Breast epithelium (tissue), 3 donors: ENCODE results near the gene RAI1.

ENCODE experiments used
- POLR2AphosphoS5 ChIP-seq, 3 donors: sonication (generic); formaldehyde crosslinking; IDR thresholded peaks; one replicate each; pipeline ENCODE4 v1.6.1; 2017; ENCODE audit warnings: antibody characterized with exemption in 3 of 3
- TF ChIP-seq, protein P1 (sequence below), 3 donors: fragments of 450-650 bp; IDR thresholded peaks; one replicate each; pipeline ENCODE4 v1.5.1; 2016 to 2017; ENCODE audit warnings: antibody characterized with exemption in 3 of 3, mild to moderate bottlenecking in 3 of 3, moderate library complexity in 3 of 3

DNA sequence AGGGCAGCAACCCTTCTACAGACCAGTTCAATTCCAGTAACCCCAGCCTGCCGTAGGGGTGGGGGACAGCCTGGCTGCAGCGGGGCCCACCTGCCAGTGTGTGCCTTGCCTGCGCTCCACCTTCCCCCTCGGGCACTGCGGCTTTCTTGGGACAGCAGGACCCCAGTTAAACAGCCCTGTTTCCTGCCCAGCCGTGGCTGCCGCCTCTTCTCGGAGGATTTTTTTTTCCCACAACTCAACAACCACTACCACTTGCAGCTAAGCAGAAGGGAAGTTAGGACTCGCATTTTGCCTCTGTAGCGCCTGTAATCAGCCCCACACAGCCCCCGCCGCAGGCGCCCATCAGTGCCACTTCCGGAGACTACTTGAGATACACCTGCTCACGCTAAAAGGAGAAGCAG, 76.1 kb downstream of the RAI1 start:
- TF ChIP-seq, protein P1, sequence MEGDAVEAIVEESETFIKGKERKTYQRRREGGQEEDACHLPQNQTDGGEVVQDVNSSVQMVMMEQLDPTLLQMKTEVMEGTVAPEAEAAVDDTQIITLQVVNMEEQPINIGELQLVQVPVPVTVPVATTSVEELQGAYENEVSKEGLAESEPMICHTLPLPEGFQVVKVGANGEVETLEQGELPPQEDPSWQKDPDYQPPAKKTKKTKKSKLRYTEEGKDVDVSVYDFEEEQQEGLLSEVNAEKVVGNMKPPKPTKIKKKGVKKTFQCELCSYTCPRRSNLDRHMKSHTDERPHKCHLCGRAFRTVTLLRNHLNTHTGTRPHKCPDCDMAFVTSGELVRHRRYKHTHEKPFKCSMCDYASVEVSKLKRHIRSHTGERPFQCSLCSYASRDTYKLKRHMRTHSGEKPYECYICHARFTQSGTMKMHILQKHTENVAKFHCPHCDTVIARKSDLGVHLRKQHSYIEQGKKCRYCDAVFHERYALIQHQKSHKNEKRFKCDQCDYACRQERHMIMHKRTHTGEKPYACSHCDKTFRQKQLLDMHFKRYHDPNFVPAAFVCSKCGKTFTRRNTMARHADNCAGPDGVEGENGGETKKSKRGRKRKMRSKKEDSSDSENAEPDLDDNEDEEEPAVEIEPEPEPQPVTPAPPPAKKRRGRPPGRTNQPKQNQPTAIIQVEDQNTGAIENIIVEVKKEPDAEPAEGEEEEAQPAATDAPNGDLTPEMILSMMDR (IDR thresholded peaks at IDR 0.05) = no peak
- TF ChIP-seq POLR2AphosphoS5 (IDR thresholded peaks at IDR 0.05) = no peak
